Sigmoid colon (tissue), 7 donors: ENCODE measurements around the gene CFAP161. TPM values are rescaled to one million over a fixed set of nuclear protein-coding genes. Genes with fewer than 3 reads are reported as not detected.
"Not testable (repeated sequence)": the region's sequence is repeated elsewhere in the genome, so short reads cannot be mapped to it uniquely, and the experiment has no call there.

ENCODE experiments used
- DNase-seq: peaks from one replicate; pipeline ENCODE4 v3.0.0-alpha.2; 2019
- H3K27ac ChIP-seq, 4 donors: fragments of 200-600 bp; sonication (generic); one replicate each; pipeline ENCODE4 v1.5.1; 2016 to 2019; ENCODE audit warnings: mild to moderate bottlenecking in 1 of 4
- H3K27me3 ChIP-seq, 3 donors: fragments of 200-600 bp; sonication (generic); one replicate each; pipeline ENCODE4 v1.5.1; 2019; ENCODE audit warnings: mild to moderate bottlenecking in 1 of 3
- H3K36me3 ChIP-seq, 4 donors: fragments of 200-600 bp; sonication (generic); one replicate each; pipeline ENCODE4 v1.5.1; 2016 to 2019
- H3K4me1 ChIP-seq, 4 donors: fragments of 200-600 bp; sonication (generic); one replicate each; pipeline ENCODE4 v1.5.1; 2017 to 2019
- H3K4me3 ChIP-seq, 4 donors: fragments of 200-600 bp; sonication (generic); one replicate each; pipeline ENCODE4 v1.5.1; 2017 to 2019; ENCODE audit warnings: mild to moderate bottlenecking in 2 of 4, moderate library complexity in 1 of 4
- H3K9me3 ChIP-seq, 4 donors: fragments of 200-600 bp in 3 of 4; sonication (generic) in 3 of 4; one replicate each; pipeline versions ENCODE4 v1.5.1 to v1.6.1; 2013 to 2019
- EP300 ChIP-seq, 4 donors: sonication (generic); formaldehyde crosslinking; IDR thresholded peaks; one replicate each; pipeline ENCODE4 v1.6.1; 2017; ENCODE audit warnings: antibody characterized with exemption in 4 of 4
- POLR2A ChIP-seq, 2 donors: fragments of 450-650 bp; IDR thresholded peaks; one replicate each; pipeline ENCODE4 v1.6.1; 2016; ENCODE audit warnings: antibody characterized with exemption in 2 of 2, mild to moderate bottlenecking in 2 of 2, moderate library complexity in 2 of 2
- POLR2AphosphoS5 ChIP-seq, 4 donors: sonication (generic); formaldehyde crosslinking; IDR thresholded peaks; one replicate each; pipeline ENCODE4 v1.6.1; 2017; ENCODE audit warnings: antibody characterized with exemption in 4 of 4
- WGBS, 2 donors: extraction: QIAGEN DNeasy Blood & Tissue Kit; methylation state at CpG; one replicate each; pipeline ENCODE4 v1.1.7; 2013; 5-methylcytosine and 5-hydroxymethylcytosine counted together
- intact Hi-C: fragments of 100-400 bp; cut with DNase I; formaldehyde crosslinking; loops from one replicate; pipeline ENCODE4 v1.15.1; 2023
- polyA plus RNA-seq, 3 donors: library from polyadenylated mRNA; stranded (reverse); fragments of 200-250 nt; gene quantifications; one replicate each; pipeline ENCODE4 v1.2.3, GENCODE V29; 2013
- total RNA-seq, 4 donors: library from RNA; depleted of rRNA; stranded (reverse); fragments of >200 nt; gene quantifications; one replicate each; pipeline ENCODE4 v1.1.0, GENCODE V29; 2016
- TF ChIP-seq, protein P1 (sequence below), 4 experiments: fragments of 450-650 bp in 3 of 4; fragments of 200-600 bp in 1 of 4; IDR thresholded peaks; one replicate each; pipeline ENCODE4 v1.5.1; 2016 to 2019; ENCODE audit warnings: antibody characterized with exemption in 4 of 4, mild to moderate bottlenecking in 3 of 4, moderate library complexity in 2 of 4
- donor health status: healthy with polysubstance abuse.
- donor health status: Bipolar disorder and iron deficiency.
- donor health status: healthy.

CFAP161 gene
- total and polyA plus RNA-seq, 7 donors: 2.1 TPM; not detected in 6

DNA sequence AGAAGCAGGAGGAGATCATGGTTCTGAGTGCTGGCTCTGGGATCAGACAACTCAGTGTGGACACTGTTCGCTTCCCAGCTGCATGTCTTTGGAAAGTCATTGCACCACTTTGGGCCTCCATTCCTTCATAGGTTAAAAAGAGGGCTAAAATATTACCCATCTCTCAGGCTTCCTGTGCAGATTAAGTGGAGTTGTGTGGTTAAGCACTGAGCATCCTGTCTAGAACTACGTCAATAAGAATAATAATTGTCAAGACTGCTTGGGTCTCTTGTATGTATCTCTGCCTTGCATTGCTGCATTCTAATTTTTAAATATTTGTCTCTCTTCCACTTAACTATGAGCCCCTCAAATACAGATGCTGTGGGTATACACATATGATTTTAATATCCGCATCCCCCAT lies 22.3 kb downstream of the CFAP161 start:
- intact Hi-C loops: loop anchor here (2.0 kb wide), 1 partner anchor 108 kb away; no protein-coding TSS in a partner anchor
- H3K27ac ChIP-seq: peak overlapping the region in 1 of 4 donors; percentile 1
- H3K4me3 ChIP-seq: no peak overlapping the region
- H3K4me1 ChIP-seq: peaks cover 0 to 24% (median 19%) of the 10 kb centered on the region in 4 donors
- no peaks in the 10 kb centered on the region for H3K9me3 ChIP-seq
- no peak for TF ChIP-seq POLR2AphosphoS5 (IDR thresholded peaks at IDR 0.05)
- no peak for TF ChIP-seq EP300 (IDR thresholded peaks at IDR 0.05)
- no peak for TF ChIP-seq POLR2A (IDR thresholded peaks at IDR 0.05)
- TF ChIP-seq, protein P1, sequence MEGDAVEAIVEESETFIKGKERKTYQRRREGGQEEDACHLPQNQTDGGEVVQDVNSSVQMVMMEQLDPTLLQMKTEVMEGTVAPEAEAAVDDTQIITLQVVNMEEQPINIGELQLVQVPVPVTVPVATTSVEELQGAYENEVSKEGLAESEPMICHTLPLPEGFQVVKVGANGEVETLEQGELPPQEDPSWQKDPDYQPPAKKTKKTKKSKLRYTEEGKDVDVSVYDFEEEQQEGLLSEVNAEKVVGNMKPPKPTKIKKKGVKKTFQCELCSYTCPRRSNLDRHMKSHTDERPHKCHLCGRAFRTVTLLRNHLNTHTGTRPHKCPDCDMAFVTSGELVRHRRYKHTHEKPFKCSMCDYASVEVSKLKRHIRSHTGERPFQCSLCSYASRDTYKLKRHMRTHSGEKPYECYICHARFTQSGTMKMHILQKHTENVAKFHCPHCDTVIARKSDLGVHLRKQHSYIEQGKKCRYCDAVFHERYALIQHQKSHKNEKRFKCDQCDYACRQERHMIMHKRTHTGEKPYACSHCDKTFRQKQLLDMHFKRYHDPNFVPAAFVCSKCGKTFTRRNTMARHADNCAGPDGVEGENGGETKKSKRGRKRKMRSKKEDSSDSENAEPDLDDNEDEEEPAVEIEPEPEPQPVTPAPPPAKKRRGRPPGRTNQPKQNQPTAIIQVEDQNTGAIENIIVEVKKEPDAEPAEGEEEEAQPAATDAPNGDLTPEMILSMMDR (IDR thresholded peaks at IDR 0.05): no peak
- no peak for DNase-seq
- H3K36me3 ChIP-seq: no peaks in the 10 kb centered on the region
- H3K27me3 ChIP-seq: no peaks in the 10 kb centered on the region
- 90 to 96% methylated on average over 3 of the region's 3 CpGs for WGBS, 2 donors

DNA sequence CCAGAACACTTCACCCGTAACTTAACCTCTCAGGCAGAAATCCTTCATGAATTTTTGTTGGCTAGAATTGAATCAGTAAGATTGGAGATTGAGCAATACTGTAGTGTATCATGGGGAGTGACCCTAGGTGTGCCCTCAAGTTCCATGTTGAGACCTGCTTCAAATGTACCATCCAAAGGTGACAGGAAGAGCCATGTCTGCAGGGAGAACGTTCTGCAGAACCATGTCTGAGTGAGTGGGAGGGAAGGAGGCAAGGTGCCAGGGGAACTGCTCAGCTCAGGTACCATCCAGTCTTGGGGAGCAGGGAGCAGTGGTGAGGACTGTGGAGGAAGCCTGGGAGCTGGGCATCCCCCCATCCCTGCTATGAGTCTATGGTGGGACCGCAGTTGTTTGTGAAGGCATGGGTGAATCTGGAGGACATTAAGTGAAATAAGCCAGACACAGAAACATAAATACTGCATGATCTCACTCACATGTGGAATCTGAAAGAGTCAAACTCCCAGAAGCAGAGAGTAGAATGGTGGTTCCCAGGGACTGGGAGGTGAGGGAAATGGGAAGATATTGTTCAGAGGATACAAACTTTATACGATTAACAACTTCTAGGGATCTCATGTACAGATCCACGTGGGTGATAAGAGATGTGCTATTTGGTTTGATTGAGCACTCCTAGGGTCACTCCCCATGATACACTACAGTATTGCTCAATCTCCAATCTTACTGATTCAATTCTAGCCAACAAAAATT lies 23.3 kb downstream of the CFAP161 start:
- H3K4me3 ChIP-seq: no peak overlapping the region
- intact Hi-C loops: loop anchor here (2.0 kb wide), 1 partner anchor 107 kb away; no protein-coding TSS in a partner anchor
- H3K27ac ChIP-seq: peak overlapping the region in 1 of 4 donors; percentile 25
- TF ChIP-seq POLR2A (IDR thresholded peaks at IDR 0.05): no peak
- no peak for TF ChIP-seq EP300 (IDR thresholded peaks at IDR 0.05)
- TF ChIP-seq, protein P1 (IDR thresholded peaks at IDR 0.05): no peak
- TF ChIP-seq POLR2AphosphoS5 (IDR thresholded peaks at IDR 0.05): no peak
- no peaks in the 10 kb centered on the region for H3K9me3 ChIP-seq
- H3K36me3 ChIP-seq: no peaks in the 10 kb centered on the region
- WGBS, 2 donors: 60 to 70% methylated on average over 5 of the region's 5 CpGs
- peaks cover 0 to 25% (median 19%) of the 10 kb centered on the region in 4 donors for H3K4me1 ChIP-seq
- no peaks in the 10 kb centered on the region for H3K27me3 ChIP-seq
- DNase-seq: no peak

DNA sequence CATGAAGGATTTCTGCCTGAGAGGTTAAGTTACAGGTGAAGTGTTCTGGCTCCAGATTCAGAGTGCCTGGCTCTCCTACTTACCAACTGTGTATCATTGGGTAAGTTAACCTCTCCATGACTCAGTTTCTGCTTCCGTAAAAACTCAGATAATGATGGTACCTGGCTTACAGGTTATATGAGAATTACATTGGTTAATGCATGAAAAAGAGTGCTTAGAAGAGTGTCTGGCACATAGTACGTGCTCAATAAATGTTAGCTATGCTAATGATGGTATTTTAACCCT lies 23.8 kb downstream of the CFAP161 start:
- Histone ChIP-seq H3K4me3 (no peak overlapping the region), H3K36me3 (no peaks in the 10 kb centered on the region), H3K27me3 (no peaks in the 10 kb centered on the region), H3K4me1 (peaks cover 0 to 25% (median 19%) of the 10 kb centered on the region in 4 donors), H3K9me3 (no peaks in the 10 kb centered on the region), H3K27ac (no peak overlapping the region)
- TF ChIP-seq EP300 (IDR thresholded peaks at IDR 0.05): no peak
- intact Hi-C loops: loop anchor here (2.0 kb wide), 1 partner anchor 107 kb away; no protein-coding TSS in a partner anchor
- DNase-seq: no peak
- 88 to 93% methylated on average over 2 of the region's 2 CpGs for WGBS, 2 donors

DNA sequence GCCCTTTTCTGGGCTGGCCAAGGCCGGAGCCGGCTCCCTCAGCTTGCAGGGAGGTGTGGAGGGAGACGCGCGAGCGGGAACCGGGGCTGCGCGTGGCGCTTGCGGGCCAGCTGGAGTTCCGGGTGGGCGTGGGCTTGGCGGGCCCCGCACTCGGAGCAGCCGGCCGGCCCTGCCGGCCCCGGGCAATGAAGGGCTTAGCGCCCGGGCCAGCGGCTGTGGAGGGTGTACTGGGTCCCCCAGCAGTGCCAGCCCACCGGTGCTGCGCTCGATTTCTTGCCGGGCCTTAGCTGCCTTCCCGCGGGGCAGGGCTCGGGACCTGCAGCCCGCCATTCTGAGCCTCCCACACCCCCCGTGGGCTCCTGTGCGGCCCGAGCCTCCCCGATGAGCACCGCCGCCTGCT lies 24.5 kb downstream of the CFAP161 start:
- intact Hi-C loops, H3K9me3 ChIP-seq, H3K27me3 ChIP-seq, H3K36me3 ChIP-seq, H3K27ac ChIP-seq, DNase-seq, H3K4me3 ChIP-seq: not testable (repeated sequence)
- H3K4me1 ChIP-seq: peaks cover 0 to 25% (median 19%) of the 10 kb centered on the region in 4 donors
- 77 to 88% methylated on average over 35 to 37 of the region's 37 CpGs for WGBS, 2 donors

DNA sequence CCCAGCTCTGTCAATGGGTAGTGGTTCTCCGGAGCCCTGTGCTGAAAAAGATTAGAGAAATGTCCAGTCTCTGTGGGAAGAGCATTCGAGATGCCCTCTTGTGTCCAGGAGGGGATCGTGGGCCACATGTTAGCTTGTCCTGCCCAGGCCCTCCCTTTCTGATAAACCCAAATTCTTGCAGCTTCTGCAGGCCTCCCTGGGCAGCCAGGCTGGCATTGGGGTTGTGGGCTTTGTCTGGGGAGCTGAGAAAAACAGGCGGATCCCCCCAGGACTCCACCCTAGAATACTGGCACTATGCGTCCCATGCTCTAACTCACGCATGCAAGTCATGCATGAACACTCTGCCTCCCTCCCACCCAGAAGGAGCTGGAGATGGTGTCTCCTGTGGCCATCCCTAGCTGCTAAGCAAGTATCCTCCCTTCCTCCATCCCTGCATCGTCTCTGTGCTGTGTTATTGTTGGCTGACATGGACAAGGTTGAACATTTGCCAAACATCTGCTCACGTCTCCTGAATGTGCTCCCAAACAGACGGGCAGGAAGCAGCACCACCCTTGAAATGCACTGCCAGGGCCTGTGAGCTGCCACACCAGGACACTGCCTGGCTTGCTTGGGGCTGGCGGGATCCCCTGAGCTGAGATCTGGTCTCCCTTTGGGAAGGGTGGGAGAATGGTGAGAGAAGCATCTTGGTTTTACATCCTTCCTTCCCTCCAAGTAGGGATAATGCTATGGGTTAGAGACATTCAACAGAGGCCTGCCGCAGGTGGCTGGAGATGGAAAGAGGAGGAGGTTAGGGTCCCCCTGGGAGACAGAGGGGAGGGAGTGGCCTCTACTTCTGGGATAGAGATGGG lies 26.5 kb downstream of the CFAP161 start:
- intact Hi-C loops: no loop called here
- Histone ChIP-seq H3K27me3 (no peaks in the 10 kb centered on the region), H3K27ac (peak overlapping the region; percentile 7 to 59 (median 16)), H3K4me3 (no peak overlapping the region), H3K4me1 (peaks cover 0 to 25% (median 19%) of the 10 kb centered on the region in 4 donors), H3K36me3 (no peaks in the 10 kb centered on the region), H3K9me3 (no peaks in the 10 kb centered on the region)
- DNase-seq: peak; percentile 75
- TF ChIP-seq, protein P1 (IDR thresholded peaks at IDR 0.05): no peak
- TF ChIP-seq POLR2AphosphoS5 (IDR thresholded peaks at IDR 0.05): peak in 2 of 4 donors; percentile 49 to 52
- 51 to 58% methylated on average over 11 of the region's 11 CpGs for WGBS, 2 donors
